GM18505 (cell line): Measurements from ENCODE around the gene GJB1.

Source experiments
- ATAC-seq: cut with Tn5 transposase; IDR thresholded peaks from one replicate; pipeline ENCODE4 v1.9.1; 2021; ENCODE audit not compliant: unreplicated experiment
- POLR2A ChIP-seq: IDR thresholded peaks from 4 replicates; pipeline ENCODE4 v1.6.1; 2011; ENCODE audit warnings: borderline replicate concordance; ENCODE audit not compliant: insufficient read depth, insufficient read length; ENCODE audit errors: extremely low read depth

The GJB1 gene

DNA sequence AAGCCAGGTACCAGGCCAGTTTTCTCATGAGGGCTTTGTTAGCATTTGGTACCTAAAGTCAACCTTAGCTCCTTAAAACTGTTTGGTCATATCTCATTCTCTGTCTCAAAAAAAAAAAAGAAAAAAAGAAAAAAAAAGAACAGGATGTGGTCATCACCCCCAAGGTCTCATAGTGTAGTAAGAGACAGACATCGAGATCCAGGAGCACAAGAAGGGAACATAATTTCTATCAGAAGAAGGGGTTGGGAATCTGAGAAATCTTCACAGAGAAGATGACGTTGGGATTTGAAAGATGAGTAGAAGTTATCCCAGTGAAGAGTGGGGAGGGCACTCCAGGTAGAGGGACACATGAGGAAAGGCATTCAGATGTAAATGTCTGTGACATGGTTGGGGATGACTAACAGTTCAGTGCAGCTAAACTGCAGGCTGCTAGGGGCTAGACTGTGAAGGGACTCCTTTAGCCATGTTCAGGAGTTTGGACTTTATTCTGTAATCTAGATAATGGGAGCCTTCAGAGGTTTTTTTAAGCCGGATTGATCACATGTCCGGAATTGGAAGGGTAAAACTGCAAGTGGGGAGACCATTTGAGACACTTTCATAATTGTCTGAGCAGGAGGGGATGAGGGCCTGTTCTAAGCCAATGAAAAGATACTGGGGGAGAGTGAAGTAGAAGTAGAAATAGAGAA, 26.9 kb upstream of the GJB1 start:
- ATAC-seq, result peak; percentile 51

DNA sequence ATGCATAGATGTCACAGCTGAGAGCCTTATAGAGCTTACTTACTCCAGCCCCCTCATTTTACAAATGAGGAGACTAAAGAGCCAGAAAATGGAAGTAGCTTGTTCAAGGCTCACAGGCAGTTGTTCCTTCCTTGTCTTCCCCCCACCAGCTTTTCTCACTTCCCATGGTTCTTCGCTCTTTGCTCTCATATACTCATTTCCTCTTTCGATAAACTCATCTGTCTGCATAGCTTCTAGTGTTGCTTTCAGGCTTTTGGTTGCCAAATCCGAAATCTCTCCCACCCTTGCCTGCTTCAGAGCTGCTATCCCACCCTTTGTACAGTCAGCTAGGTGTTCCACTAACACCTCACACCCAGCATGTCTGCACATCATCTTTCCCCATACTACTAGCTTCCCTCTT, 25.0 kb upstream of the GJB1 start:
- TF ChIP-seq POLR2A, result peak; percentile 35
- no peak for ATAC-seq

More for the DNA sequence above, 26.9 kb upstream of the GJB1 start:
- TF ChIP-seq POLR2A, result no peak

DNA sequence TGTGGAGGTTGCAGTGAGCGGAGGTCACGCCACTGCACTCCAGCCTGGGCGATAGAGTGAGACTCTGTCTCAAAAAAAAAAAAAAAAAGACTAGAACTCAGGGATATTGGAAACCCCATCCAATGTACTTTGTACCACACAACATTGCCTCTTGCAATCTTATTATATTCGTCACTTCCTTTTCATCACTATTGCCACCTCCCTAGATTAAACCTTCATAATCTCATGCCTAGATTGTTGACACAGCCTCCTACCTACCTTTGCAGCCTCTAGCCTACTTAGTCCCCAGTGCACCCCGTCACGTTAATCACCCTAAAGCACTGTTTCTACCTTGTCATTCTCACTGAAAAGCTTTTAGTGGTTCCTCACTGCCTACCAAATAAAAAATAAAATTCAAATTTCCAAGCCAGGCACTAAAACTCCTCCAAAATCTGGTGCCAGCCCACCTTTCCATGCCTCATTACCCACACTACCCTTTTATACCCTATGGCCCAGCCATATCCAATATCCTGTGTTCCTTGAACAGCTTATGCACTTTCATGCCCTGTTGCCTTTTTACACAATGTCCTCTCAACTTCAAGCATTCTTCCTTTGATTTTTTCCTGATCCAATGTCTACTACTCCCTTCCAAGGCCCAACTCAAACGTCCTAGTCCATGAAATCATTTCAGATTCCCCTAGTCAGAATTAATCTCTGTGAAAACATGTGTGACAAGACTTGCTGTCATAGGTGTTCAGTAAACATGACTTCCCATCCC, 23.6 kb upstream of the GJB1 start:
- ATAC-seq, result no peak
- TF ChIP-seq POLR2A, result no peak

DNA sequence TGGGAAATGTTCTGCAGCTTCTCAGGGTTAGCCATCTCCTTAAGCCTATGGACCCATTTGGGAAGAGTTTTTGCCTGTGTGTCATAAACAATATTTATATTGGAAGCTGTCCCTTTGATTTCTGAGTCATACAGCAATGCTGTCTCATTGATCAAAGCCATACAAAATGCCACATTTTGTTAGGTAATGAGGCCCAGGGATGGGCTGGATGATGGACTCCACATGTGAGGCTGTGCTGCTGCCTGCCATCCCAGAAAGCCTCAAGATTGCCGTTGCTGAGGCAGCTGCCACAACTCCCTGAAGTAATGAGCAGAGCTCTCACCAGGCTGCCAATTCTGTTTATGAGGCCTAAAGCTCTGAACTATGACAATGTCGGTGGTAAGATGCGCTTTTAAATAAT, 12.2 kb upstream of the GJB1 start:
- no peak for ATAC-seq
- no peak for TF ChIP-seq POLR2A

DNA sequence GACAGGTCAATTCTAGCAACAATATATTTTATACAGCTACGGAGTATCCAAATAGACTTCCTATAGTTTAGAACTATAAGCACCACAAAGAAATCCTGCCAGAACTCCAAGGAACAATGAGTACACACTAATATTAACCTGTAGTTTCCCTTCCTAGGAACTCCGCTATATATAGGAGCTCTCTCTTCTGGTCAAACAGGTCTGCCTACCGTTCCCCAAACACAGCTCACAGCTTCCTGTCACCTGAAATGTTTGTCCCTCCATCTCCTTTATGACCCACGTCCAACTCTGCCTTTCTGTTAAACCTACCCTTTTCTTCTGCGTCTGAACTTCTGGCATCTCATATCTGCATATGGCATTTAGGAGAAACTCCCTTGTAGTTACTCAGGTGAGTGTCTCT, 10.5 kb upstream of the GJB1 start:
- ATAC-seq, result no peak

DNA sequence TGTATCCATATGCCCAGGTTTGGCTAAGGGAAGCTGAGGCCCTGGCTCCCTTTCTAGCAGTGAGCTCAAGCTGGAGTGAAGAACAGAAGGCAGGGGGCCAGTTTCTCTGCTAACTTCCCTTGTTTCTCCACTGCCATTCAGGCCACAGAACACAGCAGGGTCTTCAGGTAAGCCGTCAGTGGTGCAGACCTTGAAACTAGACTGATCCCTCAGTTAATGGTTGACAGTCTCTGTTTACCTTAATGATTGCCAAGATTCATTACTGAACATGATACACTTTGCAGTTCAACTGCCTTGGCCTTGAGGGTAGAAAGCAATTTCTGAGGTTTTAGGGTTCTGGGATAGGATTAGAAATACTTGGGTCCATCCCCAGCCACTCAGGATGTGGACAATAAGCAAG, 8.9 kb upstream of the GJB1 start:
- TF ChIP-seq POLR2A, result no peak
- no peak for ATAC-seq

More for the DNA sequence above, 10.5 kb upstream of the GJB1 start:
- TF ChIP-seq POLR2A, result no peak

DNA sequence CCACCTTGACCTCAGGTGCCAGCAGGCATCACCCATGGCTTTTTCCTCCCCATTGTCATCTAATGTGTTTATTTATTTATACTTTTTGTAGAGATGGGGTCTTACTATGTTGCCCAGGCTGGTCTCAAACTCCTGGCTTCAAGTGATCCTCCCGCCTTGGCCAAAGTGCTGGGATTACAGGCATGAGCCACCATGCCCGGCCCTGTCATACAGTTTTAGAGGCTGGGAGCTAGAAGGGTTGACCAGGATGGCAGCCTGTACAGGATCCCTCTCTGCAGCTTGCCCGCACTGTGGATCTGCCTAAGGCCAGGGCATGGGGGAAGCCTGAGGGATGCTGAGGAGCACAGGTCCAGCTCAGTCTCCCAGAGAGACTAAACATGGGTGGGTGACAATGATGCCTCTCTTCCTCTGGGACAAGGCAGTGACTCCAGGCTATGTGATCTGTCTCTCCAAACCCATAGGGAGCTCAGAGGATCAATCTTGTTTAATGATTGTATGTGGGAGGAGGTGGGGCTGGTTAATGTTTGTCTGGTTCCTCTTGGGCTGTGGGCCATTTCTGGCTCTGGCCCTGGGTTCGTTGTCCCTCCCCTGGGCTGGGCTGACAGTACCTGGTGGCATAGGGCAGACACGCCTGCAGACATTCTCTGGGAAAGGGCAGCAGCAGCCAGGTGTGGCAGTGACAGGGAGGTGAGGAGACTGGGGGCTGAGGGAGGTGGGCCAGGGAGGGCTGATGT, 8.3 kb upstream of the GJB1 start:
- TF ChIP-seq POLR2A, result no peak
- no peak for ATAC-seq

DNA sequence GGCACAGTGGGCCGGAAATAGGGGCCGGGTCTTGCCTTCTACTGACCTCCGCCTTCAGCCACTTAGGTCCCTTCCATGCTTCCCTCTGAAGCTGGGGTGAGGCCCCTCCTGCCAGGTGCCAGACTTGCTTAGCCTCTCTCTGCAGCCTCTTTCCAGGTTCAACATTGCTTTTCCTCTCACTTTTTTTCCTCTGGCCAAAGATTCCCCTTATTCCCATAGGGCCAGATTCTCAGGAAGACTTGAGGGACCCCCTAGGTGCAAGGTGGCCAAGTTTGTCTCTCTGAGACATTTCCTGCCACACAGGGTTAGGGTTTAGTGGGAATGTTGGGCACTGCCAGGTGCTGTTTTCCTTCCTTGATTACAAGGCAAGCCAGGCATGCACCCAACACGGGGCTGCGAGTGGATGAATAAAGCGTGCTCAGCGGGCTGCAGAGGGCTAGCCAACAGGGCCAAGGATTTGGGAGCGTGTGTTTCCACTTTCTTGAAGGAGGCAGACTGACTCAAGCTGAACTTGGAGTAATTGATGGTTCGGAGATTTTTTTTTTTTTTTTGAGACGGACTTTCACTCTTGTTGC, 7.6 kb upstream of the GJB1 start:
- ATAC-seq, result no peak
- TF ChIP-seq POLR2A, result no peak

DNA sequence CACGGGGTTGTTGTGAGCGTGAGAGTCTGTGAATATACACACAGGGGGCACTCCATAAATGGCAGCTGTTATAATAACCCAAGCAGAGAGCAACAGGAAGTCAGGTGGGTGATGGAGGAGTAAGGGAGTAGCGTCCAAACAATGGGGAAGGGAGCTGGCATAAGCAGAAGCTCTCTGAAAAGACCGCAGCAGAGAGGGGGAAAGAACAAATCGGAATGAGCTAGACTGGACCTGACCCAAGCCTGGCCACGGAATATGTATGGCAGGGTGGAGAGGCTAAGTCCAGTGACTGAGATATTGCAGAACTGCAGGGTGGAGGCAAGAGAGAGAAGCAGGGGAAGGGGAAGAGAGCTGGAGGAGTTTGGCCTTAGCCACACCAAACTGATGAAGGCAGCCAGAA, 6.5 kb upstream of the GJB1 start:
- TF ChIP-seq POLR2A, result no peak
- no peak for ATAC-seq

DNA sequence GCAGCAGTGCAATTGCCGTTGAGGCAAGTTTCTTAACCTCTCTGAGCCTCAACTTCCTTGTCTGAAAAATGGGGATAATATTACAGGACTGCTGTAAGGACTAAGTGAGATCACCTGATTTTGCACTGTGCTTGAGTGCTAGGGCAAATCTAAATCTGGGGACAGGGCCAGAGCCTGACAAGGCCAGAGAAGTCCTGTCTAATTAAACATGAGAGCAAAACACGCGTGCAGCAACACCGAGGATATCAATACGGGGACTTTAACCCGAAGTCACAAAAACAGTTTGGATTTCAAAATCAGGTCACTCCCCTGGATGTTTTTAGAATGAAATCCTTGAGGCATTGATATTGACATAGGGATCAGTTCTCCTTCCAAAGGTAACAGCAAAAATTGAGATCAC, 5.7 kb upstream of the GJB1 start:
- TF ChIP-seq POLR2A, result no peak

DNA sequence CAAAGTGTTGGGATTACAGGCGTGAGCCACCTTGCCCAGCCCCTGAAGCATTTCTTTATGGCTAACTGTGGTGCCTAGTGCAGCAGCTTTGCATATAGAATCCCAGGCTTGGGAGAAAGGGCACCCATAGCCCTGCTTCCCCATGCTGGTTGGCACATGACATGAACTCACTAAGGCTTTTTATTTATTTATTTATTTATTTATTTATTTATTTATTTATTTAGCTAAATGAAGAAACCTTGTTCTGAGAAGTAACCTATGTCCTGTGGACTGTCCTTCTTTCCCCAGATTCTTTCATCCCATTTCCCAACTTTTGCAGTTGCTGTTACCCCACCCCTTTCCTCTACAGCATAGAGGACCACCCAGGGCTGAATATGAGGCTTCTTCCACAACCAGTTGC, 1.9 kb upstream of the GJB1 start:
- TF ChIP-seq POLR2A, result no peak
- no peak for ATAC-seq

More for the DNA sequence above, 5.7 kb upstream of the GJB1 start:
- ATAC-seq, result no peak

DNA sequence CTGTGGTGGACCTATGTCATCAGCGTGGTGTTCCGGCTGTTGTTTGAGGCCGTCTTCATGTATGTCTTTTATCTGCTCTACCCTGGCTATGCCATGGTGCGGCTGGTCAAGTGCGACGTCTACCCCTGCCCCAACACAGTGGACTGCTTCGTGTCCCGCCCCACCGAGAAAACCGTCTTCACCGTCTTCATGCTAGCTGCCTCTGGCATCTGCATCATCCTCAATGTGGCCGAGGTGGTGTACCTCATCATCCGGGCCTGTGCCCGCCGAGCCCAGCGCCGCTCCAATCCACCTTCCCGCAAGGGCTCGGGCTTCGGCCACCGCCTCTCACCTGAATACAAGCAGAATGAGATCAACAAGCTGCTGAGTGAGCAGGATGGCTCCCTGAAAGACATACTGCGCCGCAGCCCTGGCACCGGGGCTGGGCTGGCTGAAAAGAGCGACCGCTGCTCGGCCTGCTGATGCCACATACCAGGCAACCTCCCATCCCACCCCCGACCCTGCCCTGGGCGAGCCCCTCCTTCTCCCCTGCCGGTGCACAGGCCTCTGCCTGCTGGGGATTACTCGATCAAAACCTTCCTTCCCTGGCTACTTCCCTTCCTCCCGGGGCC, 1.2 kb downstream of the GJB1 start:
- no peak for TF ChIP-seq POLR2A
- ATAC-seq, result no peak

DNA sequence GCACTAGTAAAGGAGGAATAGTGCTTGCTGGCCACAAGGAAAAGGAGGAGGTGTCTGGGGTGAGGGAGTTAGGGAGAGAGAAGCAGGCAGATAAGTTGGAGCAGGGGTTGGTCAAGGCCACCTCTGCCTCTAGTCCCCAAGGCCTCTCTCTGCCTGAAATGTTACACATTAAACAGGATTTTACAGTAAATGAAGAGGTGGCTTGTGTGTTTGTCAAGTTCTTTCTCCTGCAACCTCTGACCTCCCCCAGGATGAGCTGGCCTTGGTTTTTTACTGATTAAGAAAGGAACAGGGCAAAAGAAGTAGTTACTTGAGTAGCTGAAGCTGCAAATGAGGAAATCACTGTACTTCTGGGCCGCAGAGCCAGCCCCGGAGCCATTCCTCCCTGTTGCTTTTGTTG, 2.0 kb downstream of the GJB1 start:
- ATAC-seq, result no peak
- TF ChIP-seq POLR2A, result no peak
